ENCODE measurements around the gene SALL3. TPM values are rescaled to one million over a fixed set of nuclear protein-coding genes. Genes with fewer than 3 reads are reported as not detected.

Gene SALL3
- polyA plus RNA-seq (2011; rRNA removed) (not detected in 2 replicates), polyA minus RNA-seq (2011; rRNA and poly(A)+ RNA removed) (not detected in 2 replicates)

DNA sequence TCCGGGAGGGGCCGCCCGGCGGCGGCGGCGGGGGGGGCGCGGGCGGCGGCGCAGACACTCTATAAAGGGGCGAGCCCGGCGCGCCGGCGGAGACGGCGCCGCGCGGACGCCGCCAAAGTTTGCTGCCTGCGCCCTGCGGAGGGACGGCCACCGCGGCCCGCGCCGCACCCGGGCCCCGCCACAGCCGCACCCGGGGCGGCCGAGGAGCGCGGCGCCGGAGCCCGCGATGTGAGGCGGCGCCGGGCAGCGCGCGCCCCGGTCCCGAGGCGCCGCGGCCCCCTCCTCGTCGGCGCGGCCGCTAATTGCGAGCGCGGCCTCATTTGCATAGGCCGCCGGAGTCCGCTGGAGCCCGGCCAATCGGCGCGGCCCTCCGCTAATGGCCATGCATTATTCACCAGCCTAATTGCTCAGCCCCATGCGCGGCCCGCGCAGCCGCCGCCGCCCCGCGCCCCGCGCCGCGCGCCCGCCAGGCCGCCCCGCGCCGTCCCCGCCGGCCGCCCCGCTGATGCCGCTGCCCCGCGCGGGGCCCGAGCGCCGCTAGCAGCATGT is at the start of gene SALL3:
SALL3 (plus strand) TSS at position 89 of the 549 bp plus-strand sequence; CDS start at position 546, 457 bp downstream.
- CTCF ChIA-PET, result no interaction called here
- Histone ChIP-seq H3K4me3 (ENCODE audit: low read depth, low read length) (no peak within 1 kb of the TSS), H3K36me3 (ENCODE audit: control insufficient read depth, insufficient read depth, low read length) (no peaks in the 10 kb centered on the region), H3K27me3 (ENCODE audit: control insufficient read depth, insufficient read depth, low read length) (peaks cover 22% of the 10 kb centered on the region)
- POLR2A ChIA-PET, result no interaction called here
- DNase-seq (ENCODE audit: low read depth), result no peak
- TF ChIP-seq, protein P1, sequence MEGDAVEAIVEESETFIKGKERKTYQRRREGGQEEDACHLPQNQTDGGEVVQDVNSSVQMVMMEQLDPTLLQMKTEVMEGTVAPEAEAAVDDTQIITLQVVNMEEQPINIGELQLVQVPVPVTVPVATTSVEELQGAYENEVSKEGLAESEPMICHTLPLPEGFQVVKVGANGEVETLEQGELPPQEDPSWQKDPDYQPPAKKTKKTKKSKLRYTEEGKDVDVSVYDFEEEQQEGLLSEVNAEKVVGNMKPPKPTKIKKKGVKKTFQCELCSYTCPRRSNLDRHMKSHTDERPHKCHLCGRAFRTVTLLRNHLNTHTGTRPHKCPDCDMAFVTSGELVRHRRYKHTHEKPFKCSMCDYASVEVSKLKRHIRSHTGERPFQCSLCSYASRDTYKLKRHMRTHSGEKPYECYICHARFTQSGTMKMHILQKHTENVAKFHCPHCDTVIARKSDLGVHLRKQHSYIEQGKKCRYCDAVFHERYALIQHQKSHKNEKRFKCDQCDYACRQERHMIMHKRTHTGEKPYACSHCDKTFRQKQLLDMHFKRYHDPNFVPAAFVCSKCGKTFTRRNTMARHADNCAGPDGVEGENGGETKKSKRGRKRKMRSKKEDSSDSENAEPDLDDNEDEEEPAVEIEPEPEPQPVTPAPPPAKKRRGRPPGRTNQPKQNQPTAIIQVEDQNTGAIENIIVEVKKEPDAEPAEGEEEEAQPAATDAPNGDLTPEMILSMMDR (IDR thresholded peaks at IDR 0.05; ENCODE audit: insufficient read depth, low read depth, low read length), result no peak

DNA sequence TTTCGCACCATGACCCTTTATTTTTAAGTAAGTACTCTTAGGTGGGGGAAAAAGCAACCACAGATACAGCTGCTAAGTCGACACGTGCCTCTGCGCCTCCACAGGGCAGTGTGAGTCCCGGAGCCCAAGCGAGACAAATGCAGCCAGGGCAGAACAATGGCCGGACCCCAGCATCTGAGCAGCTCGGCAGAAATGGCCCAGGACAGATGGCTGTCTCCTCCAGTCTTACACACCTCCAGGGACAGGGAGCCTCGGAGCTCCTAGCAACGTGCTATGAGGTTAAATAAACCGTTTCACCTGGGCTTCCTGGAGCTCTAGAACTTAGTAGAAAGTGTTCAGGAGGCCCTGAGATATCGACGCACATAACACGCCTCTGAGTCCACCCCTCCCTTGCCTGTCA is 47.3 kb upstream of the SALL3 start:
- Histone ChIP-seq H3K27me3 (ENCODE audit: control insufficient read depth, insufficient read depth, low read length) (no peaks in the 10 kb centered on the region), H3K36me3 (ENCODE audit: control insufficient read depth, insufficient read depth, low read length) (no peaks in the 10 kb centered on the region), H3K4me3 (ENCODE audit: low read depth, low read length) (no peak overlapping the region)
- POLR2A ChIA-PET, result no interaction called here
- TF ChIP-seq, protein P1 (IDR thresholded peaks at IDR 0.05; ENCODE audit: insufficient read depth, low read depth, low read length), result no peak
- no peak for DNase-seq (ENCODE audit: low read depth)
- CTCF ChIA-PET, result no interaction called here

DNA sequence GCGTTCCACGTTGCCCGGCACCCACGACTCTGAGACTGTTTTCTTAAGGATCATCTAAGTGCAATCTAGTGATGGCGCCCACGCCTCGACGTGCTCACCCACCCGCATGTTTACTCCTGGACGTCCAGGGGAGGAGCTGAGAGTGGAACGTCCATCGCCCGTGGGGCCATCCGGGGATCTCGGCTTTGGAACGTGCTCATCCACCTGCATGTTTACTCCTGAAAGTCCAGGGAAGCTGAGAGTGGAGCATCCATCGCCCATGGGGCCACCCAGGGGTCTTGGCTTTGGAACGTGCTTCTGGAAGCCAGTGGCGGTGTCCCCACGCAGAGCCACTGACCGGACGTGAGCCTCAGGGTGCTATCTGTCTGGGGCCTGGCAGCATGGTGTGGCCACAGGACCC is 45.6 kb upstream of the SALL3 start:
- no peak for DNase-seq (ENCODE audit: low read depth)
- Histone ChIP-seq H3K36me3 (ENCODE audit: control insufficient read depth, insufficient read depth, low read length) (no peaks in the 10 kb centered on the region), H3K27me3 (ENCODE audit: control insufficient read depth, insufficient read depth, low read length) (no peaks in the 10 kb centered on the region), H3K4me3 (ENCODE audit: low read depth, low read length) (no peak overlapping the region)
- ChIA-PET CTCF (no interaction called here), POLR2A (no interaction called here)
- TF ChIP-seq, protein P1 (IDR thresholded peaks at IDR 0.05; ENCODE audit: insufficient read depth, low read depth, low read length), result no peak

DNA sequence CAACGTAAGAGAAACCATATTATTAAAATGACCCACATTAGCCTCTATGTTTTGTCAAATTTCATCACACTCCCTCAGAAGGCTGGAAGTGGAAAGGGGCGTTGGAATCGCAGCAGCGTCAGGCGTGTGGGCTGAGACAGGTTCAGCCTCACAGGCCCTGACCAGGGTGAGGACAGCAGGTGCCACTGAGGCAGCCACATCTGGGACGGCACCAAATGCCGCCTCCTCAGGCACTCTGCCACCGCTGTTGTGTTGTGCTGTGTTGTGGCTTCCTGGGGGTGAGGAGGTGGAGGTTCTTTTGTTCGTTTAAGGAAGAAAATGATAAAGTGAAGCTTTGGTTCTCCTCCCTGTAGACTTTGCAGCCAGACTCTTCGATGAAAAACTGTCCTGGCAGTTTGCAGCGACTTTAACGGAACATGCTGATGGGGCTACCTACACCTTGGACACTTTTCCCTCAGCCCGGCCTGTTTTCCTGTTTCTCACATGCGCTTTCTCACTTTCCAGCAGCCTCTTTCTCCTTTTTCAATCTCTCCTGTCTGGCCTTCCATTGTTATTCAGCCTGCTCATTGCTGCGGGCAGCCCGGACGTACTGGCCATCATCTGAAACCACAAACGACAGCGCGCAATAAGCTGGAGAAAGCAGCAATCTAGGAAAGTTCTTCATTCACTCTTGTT is 44.9 kb upstream of the SALL3 start:
- DNase-seq (ENCODE audit: low read depth), result no peak
- no peaks in the 10 kb centered on the region for H3K27me3 ChIP-seq (ENCODE audit: control insufficient read depth, insufficient read depth, low read length)
- TF ChIP-seq, protein P1 (IDR thresholded peaks at IDR 0.05; ENCODE audit: insufficient read depth, low read depth, low read length), result no peak
- POLR2A ChIA-PET, result no interaction called here
- H3K36me3 ChIP-seq (ENCODE audit: control insufficient read depth, insufficient read depth, low read length), result no peaks in the 10 kb centered on the region
- CTCF ChIA-PET, result no interaction called here
- H3K4me3 ChIP-seq (ENCODE audit: low read depth, low read length), result no peak overlapping the region

DNA sequence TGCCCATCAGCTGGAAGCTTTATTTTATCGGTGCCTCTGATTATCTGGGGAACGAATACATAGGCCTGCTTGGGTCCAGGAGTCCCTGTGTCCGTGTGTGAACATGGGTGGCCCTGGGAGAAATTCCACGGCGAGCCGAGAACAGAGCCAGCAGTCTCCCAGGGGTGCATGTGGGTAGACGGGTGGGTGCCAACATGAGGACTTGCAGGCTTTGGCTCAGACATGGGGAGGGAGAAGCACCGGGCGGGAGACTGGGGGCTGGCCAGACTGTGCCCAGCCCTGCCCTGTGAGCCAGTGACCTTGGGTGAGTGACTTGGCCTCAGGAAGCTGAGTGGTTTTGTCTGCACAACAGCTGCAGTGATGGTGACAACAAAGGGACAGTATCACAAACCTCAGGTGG is 44.2 kb upstream of the SALL3 start:
- ChIA-PET CTCF (no interaction called here), POLR2A (no interaction called here)

More for the DNA sequence above, 44.2 kb upstream of the SALL3 start:
- no peak overlapping the region for H3K4me3 ChIP-seq (ENCODE audit: low read depth, low read length)
- H3K36me3 ChIP-seq (ENCODE audit: control insufficient read depth, insufficient read depth, low read length), result no peaks in the 10 kb centered on the region
- DNase-seq (ENCODE audit: low read depth), result no peak
- TF ChIP-seq, protein P1 (IDR thresholded peaks at IDR 0.05; ENCODE audit: insufficient read depth, low read depth, low read length), result no peak
- H3K27me3 ChIP-seq (ENCODE audit: control insufficient read depth, insufficient read depth, low read length), result no peaks in the 10 kb centered on the region

Data from BJ (cell line).